Measurements from ENCODE around the gene MRPL20.
"Not testable (repeated sequence)": the region's sequence is repeated elsewhere in the genome, so short reads cannot be mapped to it uniquely, and the experiment has no call there.

The MRPL20 gene

DNA sequence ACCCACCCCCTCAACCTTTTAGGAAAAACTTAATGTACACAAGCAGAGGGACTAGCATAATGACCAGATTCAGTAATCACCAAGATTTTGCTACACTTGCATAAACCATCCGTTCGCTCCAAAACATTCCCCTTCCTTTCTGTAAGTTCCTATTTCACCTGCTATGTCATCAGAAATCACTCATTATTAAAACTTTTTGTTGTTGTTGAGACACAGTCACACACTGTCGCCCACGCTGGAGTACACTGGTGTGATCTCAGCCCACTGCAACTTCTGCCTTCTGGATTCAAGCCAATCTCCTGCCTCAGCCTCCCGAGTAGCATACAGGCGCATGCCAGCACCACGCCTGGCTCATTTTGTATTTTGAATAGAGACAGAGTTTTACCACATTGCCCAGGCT lies 3.4 kb downstream of the MRPL20 start:
- no peak for DNase-seq

DNA sequence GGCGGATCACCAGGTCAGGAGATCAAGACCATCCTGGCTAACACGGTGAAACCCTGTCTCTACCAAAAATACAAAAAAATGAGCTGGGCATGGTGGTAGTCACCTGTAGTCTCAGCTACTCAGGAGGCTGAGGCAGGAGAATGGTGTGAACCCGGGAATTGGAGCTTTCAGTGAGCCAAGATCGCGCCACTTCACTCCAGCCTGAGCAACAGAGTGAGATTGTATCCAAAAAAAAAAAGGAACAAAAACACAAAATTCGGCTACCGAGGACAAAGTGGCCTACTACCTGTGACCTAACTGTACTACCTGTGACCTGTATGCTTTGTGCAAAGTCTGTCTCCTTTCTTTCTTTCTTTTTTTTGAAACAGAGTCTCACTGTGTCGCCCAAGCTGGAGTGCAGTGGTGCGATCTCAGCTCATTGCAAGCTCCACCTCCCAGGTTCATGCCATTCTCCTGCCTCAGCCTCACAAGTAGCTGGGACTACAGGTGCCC lies 4.1 kb downstream of the MRPL20 start:
- not testable (repeated sequence) for DNase-seq

DNA sequence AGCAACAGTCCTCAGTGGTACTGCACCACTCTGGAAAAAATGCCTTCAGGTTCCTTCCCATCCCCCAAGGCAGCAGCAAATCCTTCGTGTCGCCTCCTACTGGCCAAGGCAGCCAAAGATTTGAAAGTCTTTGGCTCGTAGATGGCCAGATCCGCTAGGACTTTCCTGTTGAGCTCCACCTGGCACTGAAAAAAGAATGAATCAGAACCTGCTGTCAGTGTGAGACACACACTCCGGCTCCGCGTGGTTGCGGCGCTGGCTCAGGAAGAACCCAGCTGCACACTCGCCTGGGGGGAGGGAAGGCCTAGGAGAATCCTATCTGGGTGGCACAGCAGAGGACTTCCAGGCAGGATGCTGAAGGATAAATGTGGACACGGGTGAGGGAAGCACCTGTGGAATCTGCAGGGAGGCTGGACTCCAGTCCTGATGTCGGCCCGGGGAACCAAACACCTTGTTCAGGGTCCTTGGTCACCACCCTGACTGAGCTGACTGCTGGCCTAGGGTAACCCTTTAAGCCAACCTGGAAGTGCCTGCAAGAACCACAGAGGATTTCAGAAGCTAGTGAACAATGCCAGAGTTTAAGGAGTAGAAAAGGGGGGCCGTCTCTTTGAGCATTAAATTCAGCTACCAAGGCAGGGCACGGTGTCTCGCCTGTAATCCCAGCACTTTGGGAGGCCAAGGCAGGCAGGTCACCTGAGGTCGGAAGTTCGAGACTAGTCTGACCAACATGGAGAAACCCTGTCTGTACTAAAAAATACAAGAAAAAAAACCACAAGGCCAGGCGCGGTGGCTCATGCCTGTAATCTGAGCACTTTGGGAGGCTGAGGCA lies 4.8 kb downstream of the MRPL20 start:
- DNase-seq = peak in 1 of 2 experiments; percentile 75

DNA sequence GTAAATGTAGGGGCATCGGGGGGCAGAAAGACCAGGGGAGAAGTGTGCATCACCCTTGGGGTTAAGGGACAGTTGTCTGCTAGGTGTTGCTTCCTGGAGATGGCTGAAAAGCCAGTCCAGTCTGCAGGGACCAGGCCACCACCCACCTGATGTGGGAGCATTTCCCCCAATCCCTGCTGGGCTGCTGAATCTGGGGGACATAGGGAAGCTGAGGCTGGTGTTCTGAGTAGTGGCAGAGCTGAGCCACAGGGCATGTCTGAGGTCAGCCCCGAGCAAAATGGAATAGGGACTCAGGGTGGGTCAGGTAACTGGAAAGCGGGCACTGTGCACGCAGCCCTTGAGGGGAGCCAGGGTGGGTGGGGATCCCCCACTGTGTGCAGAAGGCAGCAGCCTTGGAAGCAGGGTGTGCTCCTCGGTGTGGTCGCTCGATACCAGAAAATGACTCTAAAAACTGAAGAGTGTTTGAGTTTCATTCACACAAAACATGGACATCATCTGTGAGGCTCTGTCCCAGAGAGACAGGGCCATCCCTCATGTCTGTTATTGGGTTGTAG lies 5.6 kb downstream of the MRPL20 start:
- DNase-seq = no peak

DNA sequence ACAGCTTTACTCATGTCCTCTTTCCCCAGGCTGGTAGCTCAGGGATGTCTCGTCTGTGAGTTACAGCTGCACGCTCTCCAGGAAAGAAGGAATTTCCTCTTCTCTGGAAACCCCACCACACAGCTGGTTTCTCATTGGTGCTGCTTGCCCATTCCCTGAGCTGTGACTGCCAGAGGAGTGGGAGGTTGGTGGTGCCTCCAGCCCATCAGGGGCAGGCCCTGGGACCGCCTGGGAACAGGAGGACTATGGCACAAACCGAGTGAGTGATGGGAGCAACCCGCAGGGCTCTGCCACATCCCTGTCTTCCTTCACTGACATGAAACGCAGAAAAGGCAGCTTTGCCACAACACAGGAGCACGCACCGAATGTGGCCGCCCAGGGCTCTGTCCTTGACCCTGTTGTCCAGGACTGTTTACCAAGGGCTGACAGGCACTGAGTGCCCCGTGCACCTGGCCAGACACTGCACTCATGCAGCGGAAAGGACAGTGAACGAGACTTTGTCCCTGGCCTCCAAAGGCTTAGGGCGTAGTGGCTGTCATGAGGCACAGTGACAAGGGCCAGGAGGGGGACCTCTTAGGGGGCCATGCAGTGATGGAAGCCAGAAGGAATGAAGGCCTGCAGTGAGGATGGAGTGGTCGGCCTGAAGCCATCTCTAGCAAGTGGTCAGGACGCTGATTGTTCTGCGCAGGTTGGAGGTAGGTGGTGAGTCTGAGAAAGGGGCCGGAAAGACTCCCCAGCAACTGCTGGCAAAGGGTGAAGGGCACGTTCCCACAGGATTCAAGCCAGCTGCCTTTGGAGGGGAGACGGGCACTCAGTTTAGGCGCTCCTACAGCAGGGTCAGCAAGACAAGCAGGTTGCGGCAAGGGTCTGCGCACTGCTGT lies 6.3 kb downstream of the MRPL20 start:
- DNase-seq = no peak

DNA sequence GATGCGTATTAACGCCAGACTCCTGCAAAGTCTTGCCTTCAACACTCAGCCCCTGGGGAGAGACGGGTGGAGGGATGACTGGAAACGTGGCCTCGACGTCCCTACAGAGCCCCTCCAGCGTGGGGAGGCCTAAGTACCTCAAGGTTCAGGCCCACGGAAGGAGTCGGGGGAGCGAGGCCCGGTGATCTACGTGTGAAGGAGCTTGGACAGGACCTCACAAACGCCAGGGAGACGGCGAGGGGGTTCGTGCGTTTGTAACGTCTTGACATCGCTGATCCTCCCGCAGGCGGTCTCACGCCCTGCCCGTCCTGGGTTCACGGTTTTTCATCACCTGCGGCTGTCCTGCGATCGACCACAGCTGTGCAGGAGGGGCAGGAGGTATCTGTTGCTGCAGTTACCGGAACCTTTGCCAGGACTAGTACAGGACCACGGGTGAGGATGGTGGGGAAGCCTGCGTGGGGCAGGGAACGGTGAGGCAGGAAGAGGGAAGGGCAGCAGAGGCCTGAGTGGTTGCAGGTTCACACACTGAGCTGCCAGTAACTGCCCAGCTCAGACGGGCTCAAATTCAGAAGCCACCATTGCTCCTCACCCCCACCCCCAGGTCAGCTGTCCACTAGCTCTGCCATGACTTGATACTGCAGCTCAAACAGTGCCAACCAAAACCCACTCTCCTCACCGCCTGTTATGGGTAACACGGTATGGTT lies 7.1 kb downstream of the MRPL20 start:
- DNase-seq = no peak

DNA sequence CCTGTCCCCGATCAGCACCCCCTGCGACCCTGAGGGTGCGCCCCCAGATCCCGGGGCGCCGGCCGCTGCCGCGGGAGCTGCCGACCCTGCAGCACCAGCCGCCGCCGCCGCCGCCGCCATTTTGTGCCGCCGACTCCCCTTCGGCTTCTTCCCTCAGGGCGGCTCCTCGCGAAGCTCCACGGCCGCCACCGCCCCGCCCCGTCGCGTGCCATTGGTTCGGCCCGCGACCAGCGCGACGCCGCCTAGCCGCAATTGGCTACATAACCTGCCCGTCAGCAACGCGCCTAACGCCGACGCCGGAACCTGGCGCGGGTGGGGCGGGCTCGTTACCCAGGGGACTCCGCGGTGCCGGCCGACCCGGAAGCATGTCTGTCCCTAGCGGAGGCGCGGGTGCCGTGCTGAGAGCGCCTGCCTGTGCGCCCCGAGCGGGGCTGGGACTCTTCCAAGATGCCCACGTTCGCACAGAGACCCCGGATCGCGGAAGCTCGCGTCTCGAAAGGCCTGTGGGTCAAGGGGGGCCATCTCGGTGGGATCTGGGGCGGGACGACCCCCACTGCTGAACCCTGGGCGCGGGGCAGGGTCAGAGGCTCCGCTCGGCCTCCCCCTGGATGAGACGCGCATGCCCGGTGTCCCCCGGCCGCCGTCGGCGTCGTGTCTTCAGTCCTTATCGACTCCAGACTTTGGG lies 7.8 kb downstream of the MRPL20 start, which contains the start of gene CCNL2:
CCNL2 (minus strand) TSS at position 149 of the 685 bp plus-strand sequence; CDS start at position 120, 29 bp downstream.
- DNase-seq = peak; percentile 87 to 99

DNA sequence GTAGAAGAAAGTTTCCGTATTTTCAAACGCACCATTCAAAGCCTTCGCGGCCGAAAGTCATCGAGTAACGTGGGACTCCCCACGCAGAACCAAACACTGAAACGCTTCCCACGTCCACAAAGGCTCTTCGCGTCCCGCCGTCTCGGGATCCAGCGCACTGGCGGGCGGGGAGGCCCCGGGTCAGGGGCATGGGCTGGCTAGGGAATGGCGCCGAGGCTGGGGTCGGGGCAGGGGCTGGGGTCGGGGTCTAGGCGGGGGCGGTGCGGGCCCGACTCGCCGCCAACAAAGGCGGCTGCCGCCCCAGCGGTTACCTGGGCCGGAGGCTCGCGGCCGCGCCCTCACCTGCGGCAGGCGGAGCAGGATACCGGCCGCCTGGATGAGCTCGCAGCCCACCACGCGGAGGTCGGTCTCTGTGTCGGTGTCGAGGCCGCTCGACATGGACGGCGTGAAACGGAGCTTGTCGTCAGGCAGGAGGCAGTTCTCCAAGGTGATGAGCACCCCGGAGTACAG lies 8.4 kb downstream of the MRPL20 start:
- no peak for DNase-seq

DNA sequence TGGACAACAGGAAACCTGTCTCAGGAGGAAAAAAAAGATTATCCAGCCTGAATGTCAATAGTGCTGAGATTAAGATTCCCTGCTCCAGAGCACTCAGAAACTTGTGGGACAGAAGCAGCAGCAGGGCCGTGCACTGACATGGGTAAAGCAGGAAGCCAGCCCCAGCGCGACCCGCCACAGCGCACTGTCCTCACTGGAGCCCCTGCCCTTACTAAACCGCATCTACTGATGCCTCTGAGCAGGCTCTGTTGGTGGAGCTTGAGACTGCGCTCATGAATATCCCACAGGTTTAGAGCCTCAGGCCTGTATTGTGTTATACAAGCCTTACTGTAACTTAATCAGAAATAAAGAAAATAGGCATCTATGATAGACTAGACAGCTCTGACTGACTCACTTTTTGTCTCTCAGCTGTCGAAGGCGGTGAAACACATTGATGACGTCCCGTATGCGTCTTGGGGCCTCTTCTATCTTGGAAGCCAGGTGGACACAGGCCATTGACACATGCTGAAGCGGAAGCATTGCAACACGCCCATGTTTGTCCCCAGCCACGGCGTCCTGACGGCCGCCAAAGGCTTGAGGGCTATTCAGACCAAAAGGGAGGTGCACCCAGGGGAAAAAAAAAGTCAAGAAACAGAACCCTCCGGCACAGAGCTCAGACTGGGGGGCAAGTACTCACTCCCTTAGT lies 9.1 kb downstream of the MRPL20 start:
- no peak for DNase-seq

DNA sequence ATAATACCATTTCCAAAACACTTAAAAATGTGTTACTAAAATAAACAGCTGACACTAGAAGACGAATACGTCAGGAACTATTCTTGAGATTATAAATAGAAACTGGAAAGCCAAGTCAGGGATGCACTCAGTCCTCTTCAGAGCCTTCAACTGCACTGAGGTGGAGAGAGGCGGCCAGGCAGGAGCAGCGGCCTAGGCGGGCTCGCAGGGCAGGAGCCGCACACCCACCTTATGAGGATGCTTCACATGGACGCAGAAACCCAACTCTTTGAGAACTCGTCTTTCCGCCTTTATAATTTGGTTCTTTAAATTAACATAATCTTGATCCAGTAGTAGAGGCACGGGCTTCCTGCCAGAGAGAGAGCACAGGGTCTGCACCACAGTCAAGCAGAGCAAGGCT lies 11.9 kb downstream of the MRPL20 start:
- no peak for DNase-seq

DNA sequence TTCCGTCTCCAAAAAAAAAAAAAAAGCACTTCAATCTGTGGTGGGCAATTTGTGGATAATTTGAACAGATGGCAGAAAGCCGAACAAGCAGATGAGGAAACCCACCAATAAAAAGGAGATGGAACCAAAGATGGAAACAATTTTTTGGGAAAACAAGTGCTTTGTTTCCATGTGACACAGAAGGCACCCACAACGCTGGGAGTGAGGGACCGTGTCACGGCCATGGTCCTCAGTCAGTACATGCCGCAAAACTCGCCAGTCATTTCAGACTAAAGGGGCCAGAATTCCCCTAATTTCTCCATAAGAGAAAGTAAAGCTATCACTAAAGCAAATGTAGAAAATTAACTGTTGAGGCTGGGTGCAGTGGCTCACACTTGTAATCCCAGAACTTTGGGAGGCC lies 13.0 kb downstream of the MRPL20 start:
- no peak for DNase-seq

DNA sequence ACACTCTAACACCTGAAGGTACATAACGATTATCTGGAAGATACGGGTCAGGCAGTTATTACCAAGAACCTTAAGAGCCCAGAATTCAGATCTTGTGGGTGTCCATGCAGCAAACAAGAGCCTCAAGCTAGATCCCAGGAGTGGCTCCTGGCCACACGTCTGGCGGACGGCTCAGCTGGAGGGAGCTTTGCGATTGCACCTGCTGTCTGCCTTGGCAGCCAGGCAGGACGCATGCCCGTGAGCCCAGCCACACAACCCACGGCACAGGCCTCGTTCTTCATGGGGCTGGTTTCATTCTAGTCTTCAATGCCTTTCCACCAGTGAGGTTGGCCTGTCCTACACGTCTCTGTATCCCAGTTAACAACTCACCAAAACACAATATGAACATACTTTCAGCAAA lies 13.7 kb downstream of the MRPL20 start:
- DNase-seq = no peak

DNA sequence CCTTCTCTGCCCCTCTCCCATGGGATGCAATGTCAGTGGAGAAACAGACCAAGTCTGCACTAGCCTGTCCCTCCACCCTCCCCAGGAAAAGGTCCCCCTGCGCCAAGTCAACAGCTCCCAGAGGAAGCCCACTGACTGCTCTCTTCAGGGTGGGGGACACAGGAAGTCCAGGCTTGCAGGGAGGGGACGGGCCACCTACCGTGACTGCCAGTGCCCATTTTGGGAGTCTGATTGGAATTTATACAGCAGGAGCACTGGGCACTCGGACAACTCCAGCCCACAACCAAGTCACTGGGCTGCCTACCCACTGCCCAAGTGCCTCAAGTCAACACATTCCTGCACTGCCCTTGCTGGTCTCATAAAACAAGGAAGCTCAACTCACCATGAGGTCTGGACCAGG lies 14.1 kb downstream of the MRPL20 start:
- DNase-seq = no peak

DNA sequence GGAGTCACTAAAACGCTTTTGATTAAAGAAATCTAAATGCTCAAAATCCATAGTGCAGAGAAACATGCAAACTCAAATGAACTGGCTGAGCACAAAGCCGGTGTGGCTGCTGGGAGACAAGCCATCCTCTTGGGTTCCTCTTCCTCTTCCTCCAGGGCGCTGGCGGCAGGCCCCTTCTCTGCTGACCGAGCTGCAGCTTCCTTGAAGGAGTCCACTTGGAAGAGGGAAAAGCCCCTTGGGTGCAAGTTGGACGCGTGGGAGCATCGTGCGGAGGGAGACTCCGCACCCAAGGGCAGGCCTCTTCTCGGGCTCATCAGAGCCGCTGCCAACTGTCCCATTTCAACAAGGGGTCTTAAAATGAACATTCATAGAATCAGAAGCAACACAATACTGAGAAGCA lies 15.9 kb downstream of the MRPL20 start:
- no peak for DNase-seq

DNA sequence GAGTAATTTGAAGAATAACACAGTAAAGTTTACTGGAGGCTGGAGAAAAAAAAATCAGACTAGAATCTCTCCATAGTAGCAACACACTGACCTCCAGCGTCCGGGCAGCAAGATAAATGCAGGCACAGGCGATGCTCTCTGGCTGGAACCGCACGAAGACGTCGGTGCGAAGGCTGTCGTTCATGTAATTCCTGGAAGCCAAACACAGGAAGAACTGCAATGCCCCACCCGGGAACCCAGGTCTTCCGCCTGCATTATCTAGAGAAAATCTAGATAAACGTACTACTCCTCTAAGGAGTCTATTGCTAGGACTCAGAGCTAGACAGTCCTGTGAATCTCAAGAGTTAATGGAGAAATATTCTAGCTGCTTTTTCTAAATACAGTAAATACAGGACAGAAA lies 16.4 kb downstream of the MRPL20 start:
- no peak for DNase-seq

DNA sequence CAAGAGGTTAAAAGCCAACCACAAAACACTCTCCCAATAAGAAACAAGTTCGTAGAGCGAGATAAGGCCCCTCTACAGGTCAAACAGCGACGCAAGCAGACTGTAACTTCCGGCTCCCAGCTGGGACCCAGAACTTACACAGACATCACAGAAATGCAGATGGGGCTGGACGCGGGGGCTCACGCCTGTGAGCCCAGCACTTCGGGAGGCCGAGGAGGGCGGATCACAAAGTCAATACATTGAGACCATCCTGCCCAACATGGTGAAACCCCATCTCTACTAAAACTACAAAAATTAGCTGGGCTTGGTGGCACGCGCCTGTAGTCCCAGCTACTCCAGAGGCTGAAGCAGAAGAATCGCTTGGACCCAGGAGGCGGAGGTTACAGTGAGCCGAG lies 19.0 kb downstream of the MRPL20 start:
- DNase-seq = no peak

DNA sequence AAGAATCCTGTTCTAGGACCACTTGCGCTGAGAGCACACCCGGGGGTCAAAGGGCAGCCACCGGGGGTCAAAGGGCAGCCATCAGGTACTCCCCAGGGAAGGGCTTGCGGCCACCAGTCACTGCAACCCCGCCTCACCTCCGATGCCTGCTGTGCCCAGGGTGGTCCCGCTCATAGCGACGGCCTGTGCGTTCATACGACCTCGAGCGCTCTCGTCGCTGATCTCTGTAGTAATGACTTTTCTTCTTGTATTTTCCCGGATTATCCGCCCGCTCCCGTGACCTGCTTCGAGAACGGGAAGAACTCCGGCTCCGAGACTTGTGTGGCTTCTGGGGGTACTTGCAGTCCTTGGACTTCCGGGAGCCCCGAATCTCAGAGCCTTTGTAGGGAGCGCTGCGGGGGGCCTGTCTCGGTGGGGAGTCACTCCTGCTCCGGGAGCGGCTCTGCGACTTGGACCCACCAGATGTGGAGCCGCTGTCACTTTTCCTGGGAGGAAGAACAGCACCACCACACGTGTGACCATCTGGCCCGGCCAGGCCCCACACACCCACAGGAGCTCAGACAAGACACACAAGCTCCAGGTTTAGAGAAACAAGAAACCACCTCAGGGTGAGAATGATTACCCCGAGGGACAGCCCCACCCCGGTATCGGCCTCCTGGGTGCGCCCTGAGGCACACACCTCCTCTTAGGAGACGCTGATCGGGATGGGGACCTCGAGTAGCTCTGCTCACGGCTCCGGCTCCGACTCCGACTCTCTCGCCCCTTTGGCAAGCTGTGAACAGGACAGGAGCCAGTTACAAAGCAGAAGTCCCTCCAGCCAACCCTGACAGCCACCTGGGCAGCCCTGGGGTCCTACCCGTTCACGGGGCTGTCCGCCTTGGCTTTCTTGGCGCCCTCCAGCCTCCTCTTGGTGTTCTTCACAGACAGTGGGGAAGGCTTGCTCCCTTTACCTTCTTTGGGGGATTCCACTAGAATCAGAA lies 19.7 kb downstream of the MRPL20 start:
- DNase-seq = no peak

DNA sequence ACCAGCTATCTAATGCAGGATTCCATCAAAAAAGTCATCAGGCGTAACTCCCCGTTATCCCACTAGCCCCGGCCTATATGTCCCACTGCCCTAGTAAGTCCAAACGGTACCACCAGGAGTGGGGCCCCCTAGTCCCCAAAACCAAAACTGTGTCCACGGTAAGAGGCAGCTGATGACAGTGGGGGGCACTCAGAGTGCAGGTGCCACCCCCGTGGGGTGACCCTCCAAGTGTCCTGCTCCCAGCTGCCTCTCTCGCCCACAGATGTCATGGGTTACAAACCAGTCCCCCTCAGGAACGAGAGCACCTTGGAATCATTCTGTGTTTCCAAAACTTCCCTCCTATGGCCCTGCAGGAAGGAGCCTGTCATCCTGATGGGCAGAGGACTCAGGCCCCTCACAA lies 21.2 kb downstream of the MRPL20 start:
- no peak for DNase-seq

DNA sequence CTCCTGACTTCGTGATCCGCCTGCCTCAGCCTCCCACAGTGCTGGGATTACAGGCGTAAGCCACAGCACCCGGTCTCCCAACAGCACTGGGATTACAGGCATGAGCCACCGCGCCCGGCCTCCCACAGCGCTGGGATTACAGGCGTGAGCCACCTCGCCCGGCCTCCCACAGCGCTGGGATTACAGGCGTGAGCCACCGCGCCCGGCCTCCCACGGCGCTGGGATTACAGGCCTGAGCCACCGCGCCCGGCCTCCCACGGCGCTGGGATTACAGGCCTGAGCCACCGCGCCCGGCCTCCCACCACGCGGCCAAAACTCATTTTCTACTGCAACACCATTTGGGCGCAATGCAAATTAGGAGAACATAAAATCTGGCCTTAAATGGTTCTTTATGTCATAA lies 21.8 kb downstream of the MRPL20 start:
- DNase-seq = not testable (repeated sequence)

DNA sequence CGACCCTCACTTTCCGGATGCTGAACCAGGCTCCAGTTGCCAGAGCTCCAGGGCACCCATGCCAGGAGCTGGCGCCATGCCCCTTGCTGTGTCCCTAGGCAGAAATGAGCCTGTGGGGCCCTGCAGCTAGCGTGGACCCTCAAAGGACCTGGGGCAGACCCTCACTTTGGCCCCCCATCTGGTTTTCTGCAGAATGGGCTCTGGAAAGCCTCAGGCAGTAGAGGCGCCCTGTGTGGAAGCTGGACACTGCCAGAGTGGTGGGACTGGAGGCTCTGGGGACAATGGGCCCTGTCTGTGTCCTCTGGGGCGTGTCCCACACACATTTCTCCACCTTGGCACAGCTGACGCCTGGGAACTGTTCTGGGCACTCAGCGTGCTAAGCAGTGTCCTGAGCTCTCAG lies 25.8 kb downstream of the MRPL20 start:
- no peak for DNase-seq

All from NCI-H526 (cell line).